ENCODE results near the gene ZNF319. TPM values are rescaled to one million over a fixed set of nuclear protein-coding genes. Genes with fewer than 3 reads are reported as not detected.

ZNF319 gene
- total RNA-seq, 3 donors from 2014 or later = 8.1 to 9.0 (median 8.3) TPM

GRCh38 chr16:57970319-57970718, 30.2 kb downstream of the ZNF319 start:
- H3K9me3 Mint-ChIP-seq = no peaks in the 10 kb centered on the region
- no peak for ATAC-seq
- no peaks in the 10 kb centered on the region for H3K4me1 Mint-ChIP-seq (ENCODE audit: low read depth)
- peaks cover 2% of the 10 kb centered on the region for H3K27me3 Mint-ChIP-seq (ENCODE audit: low read depth)
- no peak overlapping the region for H3K4me3 Mint-ChIP-seq
- H3K36me3 Mint-ChIP-seq (ENCODE audit: insufficient read depth) = no peaks in the 10 kb centered on the region
- DNase-seq = no peak

- no peak for DNase-seq
- ATAC-seq = no peak
- Mint-ChIP-seq H3K36me3 (ENCODE audit: insufficient read depth) (no peaks in the 10 kb centered on the region), H3K9me3 (no peaks in the 10 kb centered on the region), H3K27me3 (ENCODE audit: low read depth) (peaks cover 2% of the 10 kb centered on the region), H3K4me3 (no peak overlapping the region), H3K4me1 (ENCODE audit: low read depth) (no peaks in the 10 kb centered on the region)
Measured at GRCh38 chr16:57969451-57970123, 30.9 kb downstream of the ZNF319 start.

GRCh38 chr16:57967916-57968315, 32.6 kb downstream of the ZNF319 start:
- Mint-ChIP-seq H3K27me3 (ENCODE audit: low read depth) (peaks cover 2% of the 10 kb centered on the region), H3K4me1 (ENCODE audit: low read depth) (no peaks in the 10 kb centered on the region), H3K9me3 (no peaks in the 10 kb centered on the region), H3K4me3 (no peak overlapping the region), H3K36me3 (ENCODE audit: insufficient read depth) (no peaks in the 10 kb centered on the region)
- no peak for DNase-seq
- no peak for ATAC-seq

GRCh38 chr16:57966986-57967385, 33.5 kb downstream of the ZNF319 start:
- DNase-seq = no peak
- no peak for ATAC-seq
- no peaks in the 10 kb centered on the region for H3K4me1 Mint-ChIP-seq (ENCODE audit: low read depth)
- H3K4me3 Mint-ChIP-seq = no peak overlapping the region
- no peaks in the 10 kb centered on the region for H3K9me3 Mint-ChIP-seq
- no peaks in the 10 kb centered on the region for H3K36me3 Mint-ChIP-seq (ENCODE audit: insufficient read depth)
- H3K27me3 Mint-ChIP-seq (ENCODE audit: low read depth) = peaks cover 2% of the 10 kb centered on the region

- peaks cover 2% of the 10 kb centered on the region for H3K27me3 Mint-ChIP-seq (ENCODE audit: low read depth)
- H3K36me3 Mint-ChIP-seq (ENCODE audit: insufficient read depth) = no peaks in the 10 kb centered on the region
- no peaks in the 10 kb centered on the region for H3K9me3 Mint-ChIP-seq
- DNase-seq = no peak
- no peak for ATAC-seq
- no peak overlapping the region for H3K4me3 Mint-ChIP-seq
- H3K4me1 Mint-ChIP-seq (ENCODE audit: low read depth) = no peaks in the 10 kb centered on the region
Measured at GRCh38 chr16:57966204-57966771, 34.2 kb downstream of the ZNF319 start.

GRCh38 chr16:57964157-57964700, 36.2 kb downstream of the ZNF319 start:
- Mint-ChIP-seq H3K27me3 (ENCODE audit: low read depth) (no peaks in the 10 kb centered on the region), H3K9me3 (no peaks in the 10 kb centered on the region), H3K36me3 (ENCODE audit: insufficient read depth) (no peaks in the 10 kb centered on the region), H3K4me3 (no peak overlapping the region), H3K4me1 (ENCODE audit: low read depth) (no peaks in the 10 kb centered on the region)
- ATAC-seq = no peak
- no peak for DNase-seq

GRCh38 chr16:57962756-57963155, 37.7 kb downstream of the ZNF319 start:
- no peak overlapping the region for H3K4me3 Mint-ChIP-seq
- ATAC-seq = no peak
- DNase-seq = no peak
- no peaks in the 10 kb centered on the region for H3K4me1 Mint-ChIP-seq (ENCODE audit: low read depth)
- no peaks in the 10 kb centered on the region for H3K36me3 Mint-ChIP-seq (ENCODE audit: insufficient read depth)
- no peaks in the 10 kb centered on the region for H3K9me3 Mint-ChIP-seq
- no peaks in the 10 kb centered on the region for H3K27me3 Mint-ChIP-seq (ENCODE audit: low read depth)

GRCh38 chr16:57962046-57962445, 38.4 kb downstream of the ZNF319 start:
- H3K4me1 Mint-ChIP-seq (ENCODE audit: low read depth) = no peaks in the 10 kb centered on the region
- H3K4me3 Mint-ChIP-seq = no peak overlapping the region
- H3K36me3 Mint-ChIP-seq (ENCODE audit: insufficient read depth) = no peaks in the 10 kb centered on the region
- no peaks in the 10 kb centered on the region for H3K9me3 Mint-ChIP-seq
- no peak for ATAC-seq
- no peaks in the 10 kb centered on the region for H3K27me3 Mint-ChIP-seq (ENCODE audit: low read depth)
- DNase-seq = no peak

- Mint-ChIP-seq H3K36me3 (ENCODE audit: insufficient read depth) (no peaks in the 10 kb centered on the region), H3K9me3 (no peaks in the 10 kb centered on the region), H3K4me3 (no peak overlapping the region), H3K27me3 (ENCODE audit: low read depth) (no peaks in the 10 kb centered on the region), H3K4me1 (ENCODE audit: low read depth) (no peaks in the 10 kb centered on the region)
- ATAC-seq (no peak), DNase-seq (no peak)
Measured at GRCh38 chr16:57961538-57961937, 38.9 kb downstream of the ZNF319 start.

GRCh38 chr16:57960826-57961472, 39.5 kb downstream of the ZNF319 start:
- Mint-ChIP-seq H3K4me3 (no peak overlapping the region), H3K9me3 (no peaks in the 10 kb centered on the region), H3K4me1 (ENCODE audit: low read depth) (no peaks in the 10 kb centered on the region), H3K36me3 (ENCODE audit: insufficient read depth) (no peaks in the 10 kb centered on the region), H3K27me3 (ENCODE audit: low read depth) (no peaks in the 10 kb centered on the region)
- no peak for DNase-seq
- no peak for ATAC-seq

GRCh38 chr16:57960310-57960709, 40.2 kb downstream of the ZNF319 start:
- DNase-seq = no peak
- H3K36me3 Mint-ChIP-seq (ENCODE audit: insufficient read depth) = no peaks in the 10 kb centered on the region

GRCh38 chr16:57959804-57960203, 40.7 kb downstream of the ZNF319 start:
- Mint-ChIP-seq H3K36me3 (ENCODE audit: insufficient read depth) (no peaks in the 10 kb centered on the region), H3K4me1 (ENCODE audit: low read depth) (no peaks in the 10 kb centered on the region), H3K27me3 (ENCODE audit: low read depth) (no peaks in the 10 kb centered on the region), H3K4me3 (no peak overlapping the region), H3K9me3 (no peaks in the 10 kb centered on the region)
- DNase-seq (no peak), ATAC-seq (no peak)

More at GRCh38 chr16:57960310-57960709, 40.2 kb downstream of the ZNF319 start:
- ATAC-seq = no peak
- no peaks in the 10 kb centered on the region for H3K4me1 Mint-ChIP-seq (ENCODE audit: low read depth)
- H3K4me3 Mint-ChIP-seq = no peak overlapping the region
- H3K9me3 Mint-ChIP-seq = no peaks in the 10 kb centered on the region
- no peaks in the 10 kb centered on the region for H3K27me3 Mint-ChIP-seq (ENCODE audit: low read depth)

- Mint-ChIP-seq H3K9me3 (no peaks in the 10 kb centered on the region), H3K4me1 (ENCODE audit: low read depth) (no peaks in the 10 kb centered on the region), H3K27me3 (ENCODE audit: low read depth) (no peaks in the 10 kb centered on the region), H3K36me3 (ENCODE audit: insufficient read depth) (no peaks in the 10 kb centered on the region), H3K4me3 (no peak overlapping the region)
- no peak for DNase-seq
- ATAC-seq = no peak
Measured at GRCh38 chr16:57959121-57959520, 41.4 kb downstream of the ZNF319 start.

GRCh38 chr16:57958544-57958943, 41.9 kb downstream of the ZNF319 start:
- Mint-ChIP-seq H3K9me3 (no peaks in the 10 kb centered on the region), H3K27me3 (ENCODE audit: low read depth) (no peaks in the 10 kb centered on the region), H3K4me1 (ENCODE audit: low read depth) (no peaks in the 10 kb centered on the region), H3K36me3 (ENCODE audit: insufficient read depth) (no peaks in the 10 kb centered on the region), H3K4me3 (no peak overlapping the region)
- DNase-seq = no peak
- ATAC-seq = no peak
